GM18951 (cell line): ENCODE results near the gene ATP6V1G2.

Experiments
- POLR2A ChIP-seq: IDR thresholded peaks from 4 replicates; pipeline ENCODE4 v1.6.1; 2011; ENCODE audit warnings: mild to moderate bottlenecking; ENCODE audit not compliant: insufficient read length, insufficient read depth; ENCODE audit errors: extremely low read depth
- in situ Hi-C: fragments of 300-500 bp; cut with MboI; formaldehyde crosslinking; loops from one replicate; pipeline ENCODE4 v1.12.0; 2022; ENCODE audit warnings: low sequenced_read_pairs, mixed read lengths, inconsistent platforms; ENCODE audit not compliant: unreplicated experiment

ATP6V1G2 gene

GRCh38 chr6:31580438-31580740, 34.0 kb upstream of the ATP6V1G2 start:
- in situ Hi-C loops: no loop called here

GRCh38 chr6:31579546-31580437, 33.4 kb upstream of the ATP6V1G2 start:
- peak; percentile 37 for TF ChIP-seq POLR2A
- in situ Hi-C loops: no loop called here

More at GRCh38 chr6:31580438-31580740, 34.0 kb upstream of the ATP6V1G2 start:
- TF ChIP-seq POLR2A: no peak

GRCh38 chr6:31579119-31579505, 32.7 kb upstream of the ATP6V1G2 start:
- no peak for TF ChIP-seq POLR2A
- in situ Hi-C loops: no loop called here

GRCh38 chr6:31578184-31579118, 32.0 kb upstream of the ATP6V1G2 start:
- peak; percentile 27 for TF ChIP-seq POLR2A
- in situ Hi-C loops: no loop called here

- no peak for TF ChIP-seq POLR2A
- in situ Hi-C loops: no loop called here
Measured at GRCh38 chr6:31577579-31577966, 31.2 kb upstream of the ATP6V1G2 start.

GRCh38 chr6:31576897-31577578, 30.6 kb upstream of the ATP6V1G2 start:
- peak; percentile 62 for TF ChIP-seq POLR2A
- in situ Hi-C loops: no loop called here

GRCh38 chr6:31575952-31576685, 29.7 kb upstream of the ATP6V1G2 start:
- TF ChIP-seq POLR2A: no peak
- in situ Hi-C loops: no loop called here

GRCh38 chr6:31575335-31575901, 29.0 kb upstream of the ATP6V1G2 start, which contains the start of gene TNF:
TNF (plus strand) TSS chr6:31575565; CDS start chr6:31575742, 177 bp downstream.
- in situ Hi-C loops: no loop called here
- TF ChIP-seq POLR2A: peak; percentile 100

GRCh38 chr6:31574106-31575061, 28.0 kb upstream of the ATP6V1G2 start:
- in situ Hi-C loops: no loop called here

GRCh38 chr6:31573239-31574105, 27.1 kb upstream of the ATP6V1G2 start:
- in situ Hi-C loops: no loop called here
- TF ChIP-seq POLR2A: peak; percentile 20

More at GRCh38 chr6:31574106-31575061, 28.0 kb upstream of the ATP6V1G2 start:
- TF ChIP-seq POLR2A: peak; percentile 9
